ENCODE results near the gene RBM39. TPM values are rescaled to one million over a fixed set of nuclear protein-coding genes. Genes with fewer than 3 reads are reported as not detected.

The RBM39 gene
- total RNA-seq, 4 donors from 2014 or later: 410 to 504 (median 446) TPM

DNA sequence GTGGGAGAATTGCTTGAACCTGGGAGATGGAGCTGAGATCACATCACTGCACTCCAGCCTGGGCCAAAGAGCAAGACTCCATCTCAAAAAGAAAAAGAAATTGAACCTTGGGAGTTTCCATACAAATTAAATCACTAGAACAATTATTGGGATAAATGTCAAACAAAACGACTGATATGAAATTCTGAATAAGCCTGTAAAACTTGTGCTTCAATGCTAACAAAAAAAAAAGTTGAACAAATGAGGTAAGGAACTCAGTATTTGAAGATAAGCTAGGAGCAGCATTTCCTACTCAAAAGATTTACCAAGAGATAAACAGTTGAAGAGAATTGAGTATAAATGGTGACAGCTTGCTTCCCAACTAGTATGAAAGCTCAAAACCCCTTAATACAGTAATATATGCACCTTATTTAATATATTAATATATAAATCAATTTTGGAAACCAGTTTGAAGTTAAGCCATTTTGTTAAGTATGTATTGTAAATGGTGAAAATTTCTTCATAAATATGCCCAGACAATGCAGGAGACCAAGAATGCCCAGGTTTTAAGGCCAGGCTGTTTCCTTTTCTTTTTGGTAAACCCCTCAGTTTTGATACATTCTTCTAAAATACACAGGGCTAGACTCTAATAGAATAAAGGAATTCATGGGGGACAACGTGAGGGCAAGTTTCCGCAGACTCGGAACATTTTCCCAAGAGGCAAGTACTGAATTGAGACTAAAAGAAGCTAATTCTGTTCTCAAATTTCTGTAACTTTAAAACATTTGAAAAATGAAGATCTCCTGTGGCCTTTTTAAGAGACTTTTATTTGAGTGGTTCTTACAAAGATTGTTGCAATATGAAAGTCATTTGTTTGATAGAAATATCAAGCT is 39.0 kb downstream of the RBM39 start:
- no peaks in the 10 kb centered on the region for H3K9me3 ChIP-seq
- H3K4me1 ChIP-seq: peaks cover 0 to 40% (median 11%) of the 10 kb centered on the region in 4 donors
- DNase-seq (ENCODE audit: low spot score in 2 of 2): no peak
- TF ChIP-seq EP300 (IDR thresholded peaks at IDR 0.05): no peak
- TF ChIP-seq POLR2A (IDR thresholded peaks at IDR 0.05): no peak
- TF ChIP-seq, protein P1, sequence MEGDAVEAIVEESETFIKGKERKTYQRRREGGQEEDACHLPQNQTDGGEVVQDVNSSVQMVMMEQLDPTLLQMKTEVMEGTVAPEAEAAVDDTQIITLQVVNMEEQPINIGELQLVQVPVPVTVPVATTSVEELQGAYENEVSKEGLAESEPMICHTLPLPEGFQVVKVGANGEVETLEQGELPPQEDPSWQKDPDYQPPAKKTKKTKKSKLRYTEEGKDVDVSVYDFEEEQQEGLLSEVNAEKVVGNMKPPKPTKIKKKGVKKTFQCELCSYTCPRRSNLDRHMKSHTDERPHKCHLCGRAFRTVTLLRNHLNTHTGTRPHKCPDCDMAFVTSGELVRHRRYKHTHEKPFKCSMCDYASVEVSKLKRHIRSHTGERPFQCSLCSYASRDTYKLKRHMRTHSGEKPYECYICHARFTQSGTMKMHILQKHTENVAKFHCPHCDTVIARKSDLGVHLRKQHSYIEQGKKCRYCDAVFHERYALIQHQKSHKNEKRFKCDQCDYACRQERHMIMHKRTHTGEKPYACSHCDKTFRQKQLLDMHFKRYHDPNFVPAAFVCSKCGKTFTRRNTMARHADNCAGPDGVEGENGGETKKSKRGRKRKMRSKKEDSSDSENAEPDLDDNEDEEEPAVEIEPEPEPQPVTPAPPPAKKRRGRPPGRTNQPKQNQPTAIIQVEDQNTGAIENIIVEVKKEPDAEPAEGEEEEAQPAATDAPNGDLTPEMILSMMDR (IDR thresholded peaks at IDR 0.05): no peak
- H3K27me3 ChIP-seq: no peaks in the 10 kb centered on the region
- no peak overlapping the region for H3K4me3 ChIP-seq
- peaks cover 0 to 70% (median 16%) of the 10 kb centered on the region in 3 donors for H3K36me3 ChIP-seq
- no peak overlapping the region for H3K27ac ChIP-seq
- WGBS, 2 donors: 47 to 57% methylated on average over 4 of the region's 4 CpGs

DNA sequence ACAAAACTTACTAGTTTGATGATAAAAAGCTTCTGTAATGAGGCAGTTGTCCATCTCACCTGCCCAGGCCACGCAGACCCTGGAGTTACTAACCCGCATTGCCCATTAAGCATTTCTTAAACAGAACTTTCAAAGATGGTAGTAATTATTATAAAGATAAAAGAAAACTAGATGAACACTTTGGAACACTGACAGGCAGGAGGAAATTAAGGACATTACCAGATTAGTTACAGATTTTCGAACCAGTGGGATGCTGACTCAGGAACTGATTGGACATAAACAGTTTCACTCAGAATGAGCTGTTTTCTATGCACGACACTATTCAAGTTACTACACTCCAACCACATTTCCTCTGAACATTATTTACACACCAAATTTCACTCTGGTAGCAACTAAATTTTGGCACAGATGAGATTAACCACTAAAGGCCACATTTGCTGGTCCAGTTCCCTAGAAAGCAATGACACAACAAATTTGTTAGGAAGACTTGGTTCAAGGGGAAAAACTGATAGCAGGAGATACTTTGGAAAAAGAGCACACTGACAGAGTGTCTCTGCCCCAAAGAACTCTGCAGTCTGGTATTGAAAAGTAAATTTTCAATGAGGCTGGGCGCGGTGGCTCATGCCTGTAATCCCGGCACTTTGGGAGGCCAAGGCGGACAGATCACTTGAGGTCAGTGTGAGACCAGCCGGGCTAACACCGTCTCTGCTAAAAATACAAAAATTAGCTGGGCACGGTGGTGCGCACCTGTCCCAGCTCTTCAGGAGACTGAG is 39.8 kb downstream of the RBM39 start:
- H3K4me1 ChIP-seq: peaks cover 0 to 43% (median 17%) of the 10 kb centered on the region in 4 donors
- H3K27me3 ChIP-seq: no peaks in the 10 kb centered on the region
- DNase-seq (ENCODE audit: low spot score in 2 of 2): no peak
- TF ChIP-seq, protein P1 (IDR thresholded peaks at IDR 0.05): no peak
- TF ChIP-seq POLR2A (IDR thresholded peaks at IDR 0.05) (no peak), EP300 (IDR thresholded peaks at IDR 0.05) (no peak)
- H3K27ac ChIP-seq: no peak overlapping the region
- no peak overlapping the region for H3K4me3 ChIP-seq
- H3K9me3 ChIP-seq: no peaks in the 10 kb centered on the region
- peaks cover 0 to 61% (median 15%) of the 10 kb centered on the region in 3 donors for H3K36me3 ChIP-seq
- WGBS, 2 donors: 76 to 79% methylated on average over 12 of the region's 12 CpGs

DNA sequence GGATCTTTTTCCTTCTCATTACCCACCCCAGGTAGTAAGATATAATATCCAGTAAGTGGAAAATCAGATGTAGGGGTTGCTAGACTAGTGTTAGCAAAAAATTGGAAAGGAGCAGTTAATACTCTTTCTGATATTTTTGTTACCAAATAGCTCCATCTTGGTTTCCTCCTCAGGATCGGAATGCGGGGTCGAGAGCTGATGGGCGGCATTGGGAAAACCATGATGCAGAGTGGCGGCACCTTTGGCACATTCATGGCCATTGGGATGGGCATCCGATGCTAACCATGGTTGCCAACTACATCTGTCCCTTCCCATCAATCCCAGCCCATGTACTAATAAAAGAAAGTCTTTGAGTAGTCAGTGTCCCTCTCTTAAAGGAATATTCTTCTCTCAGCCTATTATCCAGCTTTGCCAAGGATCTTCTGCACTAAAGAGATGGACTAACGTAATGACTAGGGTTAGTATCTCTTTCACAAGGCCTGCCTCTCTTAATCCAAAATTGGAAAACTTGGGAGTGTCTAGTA is 41.4 kb downstream of the RBM39 start:
- DNase-seq (ENCODE audit: low spot score in 2 of 2): no peak
- H3K27ac ChIP-seq: peak overlapping the region in 3 of 4 donors; percentile 91 to 96 (median 91)
- no peaks in the 10 kb centered on the region for H3K9me3 ChIP-seq
- peaks cover 0 to 54% (median 4%) of the 10 kb centered on the region in 3 donors for H3K36me3 ChIP-seq
- peaks cover 0 to 43% (median 17%) of the 10 kb centered on the region in 4 donors for H3K4me1 ChIP-seq
- TF ChIP-seq EP300 (IDR thresholded peaks at IDR 0.05) (no peak), POLR2A (IDR thresholded peaks at IDR 0.05) (no peak)
- TF ChIP-seq, protein P1 (IDR thresholded peaks at IDR 0.05): no peak
- 91 to 96% methylated on average over 7 of the region's 7 CpGs for WGBS, 2 donors
- H3K4me3 ChIP-seq: no peak overlapping the region
- no peaks in the 10 kb centered on the region for H3K27me3 ChIP-seq

DNA sequence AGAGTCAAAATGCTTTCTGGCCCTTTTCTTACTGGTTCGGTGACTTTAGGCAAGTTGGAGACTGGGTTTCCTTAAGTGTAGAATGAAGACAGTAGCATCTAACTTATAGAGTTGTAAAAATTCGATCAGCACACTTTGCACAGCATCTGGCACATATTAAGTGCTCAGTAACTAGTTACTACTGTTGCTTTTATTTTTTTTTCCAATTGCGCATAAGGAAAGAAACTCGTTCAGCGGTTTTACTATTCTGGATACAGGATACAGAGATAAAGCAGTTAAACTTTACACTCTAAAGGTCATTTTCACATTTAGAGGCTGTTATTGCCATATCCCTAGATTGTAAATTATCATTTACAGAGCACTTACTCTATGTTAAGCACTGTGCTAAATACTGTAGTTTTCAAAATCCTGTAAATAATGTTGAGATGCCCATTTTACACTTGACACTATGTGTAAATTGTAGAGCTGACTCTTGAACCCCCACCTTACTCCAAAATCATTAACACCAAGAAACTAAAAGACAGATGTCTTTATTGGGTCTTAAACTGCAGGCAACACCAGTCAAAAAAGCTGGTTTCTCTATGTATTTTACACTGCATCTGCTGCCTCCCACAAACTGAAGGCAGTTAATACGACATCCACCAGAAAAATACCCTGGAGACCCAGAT is 42.0 kb downstream of the RBM39 start:
- Histone ChIP-seq H3K27ac (peak overlapping the region; percentile 68 to 96 (median 91)), H3K4me3 (peak overlapping the region; percentile 61 to 91 (median 86)), H3K36me3 (peaks cover 0 to 54% (median 0%) of the 10 kb centered on the region in 3 donors), H3K9me3 (no peaks in the 10 kb centered on the region), H3K4me1 (peaks cover 0 to 42% (median 17%) of the 10 kb centered on the region in 4 donors), H3K27me3 (no peaks in the 10 kb centered on the region)
- 15% methylated on average over 6 of the region's 6 CpGs for WGBS, 2 donors
- no peak for DNase-seq (ENCODE audit: low spot score in 2 of 2)
- TF ChIP-seq, protein P1 (IDR thresholded peaks at IDR 0.05): no peak
- TF ChIP-seq EP300 (IDR thresholded peaks at IDR 0.05) (no peak), POLR2A (IDR thresholded peaks at IDR 0.05) (no peak)

Measured in tibial nerve (tissue), 4 donors.